HEK293 (cell line): Measurements from ENCODE around the gene MS4A15.

Experiments used
- CTCF ChIA-PET: fragments of 350-600 bp; formaldehyde crosslinking; extraction: SDS; loops from one replicate; lab custom pipeline; 2021; ENCODE audit warnings: antibody characterized with exemption; lab: Yijun Ruan, JAX
- POLR2A ChIA-PET: fragments of 300-600 bp; formaldehyde crosslinking; extraction: SDS; loops from one replicate; lab custom pipeline; 2020; ENCODE audit warnings: antibody characterized with exemption, inconsistent platforms; lab: Yijun Ruan, JAX
- H3K27ac ChIP-seq: fragments of 200-500 bp; sonication (Bioruptor generic); 2 replicates; pipeline ENCODE4 v1.5.1; 2014; ENCODE audit warnings: low read depth, low read length, control low read depth, inconsistent platforms; ENCODE audit errors: extremely low read depth
- H3K36me3 ChIP-seq, 2 experiments: fragments of 200-500 bp in 1 of 2; sonication (Bioruptor generic) in 1 of 2; 1 replicate in 1 of 2; 2 replicates in 1 of 2; pipeline ENCODE4 v1.5.1; 2014 to 2017; ENCODE audit warnings: inconsistent platforms in 2 of 2, low read length in 2 of 2; ENCODE audit not compliant: control insufficient read depth in 2 of 2, insufficient read depth in 1 of 2
- H3K4me1 ChIP-seq: fragments of 200-500 bp; sonication (Bioruptor generic); 2 replicates; pipeline ENCODE4 v1.5.1; 2014; ENCODE audit warnings: mild to moderate bottlenecking, low read length, inconsistent platforms; ENCODE audit not compliant: control insufficient read depth, insufficient read depth
- H3K4me3 ChIP-seq: 2 replicates; pipeline ENCODE4 v1.5.1; 2011; ENCODE audit warnings: low read depth, mild to moderate bottlenecking, control low read depth, low read length, moderate library complexity
- H3K9me3 ChIP-seq: fragments of 200-500 bp; sonication (Bioruptor generic); 2 replicates; pipeline ENCODE4 v1.5.1; 2014; ENCODE audit warnings: low read depth, low read length, inconsistent platforms; ENCODE audit not compliant: control insufficient read depth, insufficient read depth
- BCL11B ChIP-seq: fragments of 450-650 bp; formaldehyde crosslinking; IDR thresholded peaks from 2 replicates; pipeline ENCODE4 v1.5.1; 2016; ENCODE audit warnings: low read depth, missing biosample characterization, missing genetic modification characterization
- KLF10 ChIP-seq: fragments of 450-650 bp; IDR thresholded peaks from 2 replicates; pipeline ENCODE4 v1.5.1; 2018; ENCODE audit warnings: missing biosample characterization, mild to moderate bottlenecking, missing genetic modification characterization
- SCRT2 ChIP-seq: fragments of 450-650 bp; formaldehyde crosslinking; IDR thresholded peaks from 2 replicates; pipeline ENCODE4 v1.5.1; 2016; ENCODE audit warnings: missing biosample characterization, missing genetic modification characterization
- SETDB1 ChIP-seq: IDR thresholded peaks from one replicate; pipeline ENCODE4 v1.6.1; 2017; ENCODE audit warnings: mild to moderate bottlenecking, low read length, moderate library complexity, mixed read lengths; ENCODE audit not compliant: insufficient read length
- TCF7L2 ChIP-seq: IDR thresholded peaks from 2 replicates; pipeline ENCODE4 v1.6.1; 2011; ENCODE audit warnings: low read depth, mild to moderate bottlenecking, inconsistent platforms, low read length, moderate library complexity, borderline replicate concordance
- ZNF121 ChIP-seq: fragments of 450-650 bp; formaldehyde crosslinking; IDR thresholded peaks from 2 replicates; pipeline ENCODE4 v1.5.1; 2016; ENCODE audit warnings: missing biosample characterization, missing genetic modification characterization
- ZNF302 ChIP-seq: fragments of 450-650 bp; formaldehyde crosslinking; IDR thresholded peaks from 2 replicates; pipeline ENCODE4 v1.5.1; 2016; ENCODE audit warnings: missing biosample characterization, missing genetic modification characterization, low read depth
- ZNF394 ChIP-seq: fragments of 450-650 bp; formaldehyde crosslinking; IDR thresholded peaks from 2 replicates; pipeline ENCODE4 v1.5.1; 2016; ENCODE audit warnings: missing biosample characterization, missing genetic modification characterization, mild to moderate bottlenecking, moderate library complexity, borderline replicate concordance
- ZNF423 ChIP-seq: fragments of 450-650 bp; formaldehyde crosslinking; IDR thresholded peaks from 2 replicates; pipeline ENCODE4 v1.5.1; 2016; ENCODE audit warnings: missing biosample characterization, missing genetic modification characterization
- ZNF473 ChIP-seq: fragments of 450-650 bp; formaldehyde crosslinking; IDR thresholded peaks from 2 replicates; pipeline ENCODE4 v1.5.1; 2017; ENCODE audit warnings: missing biosample characterization, missing genetic modification characterization
- ZNF48 ChIP-seq: fragments of 450-650 bp; formaldehyde crosslinking; IDR thresholded peaks from 2 replicates; pipeline ENCODE4 v1.5.1; 2016; ENCODE audit warnings: missing biosample characterization, missing genetic modification characterization
- ZNF529 ChIP-seq: fragments of 450-650 bp; formaldehyde crosslinking; IDR thresholded peaks from 2 replicates; pipeline ENCODE4 v1.5.1; 2017; ENCODE audit warnings: missing genetic modification characterization, missing biosample characterization; ENCODE audit not compliant: insufficient replicate concordance
- ZNF660 ChIP-seq: fragments of 450-650 bp; IDR thresholded peaks from 2 replicates; pipeline ENCODE4 v1.5.1; 2018; ENCODE audit warnings: missing biosample characterization, mild to moderate bottlenecking, missing genetic modification characterization
- ZNF707 ChIP-seq: fragments of 450-650 bp; formaldehyde crosslinking; IDR thresholded peaks from 2 replicates; pipeline ENCODE4 v1.5.1; 2016; ENCODE audit warnings: missing biosample characterization, missing genetic modification characterization
- ZNF792 ChIP-seq: fragments of 450-650 bp; formaldehyde crosslinking; IDR thresholded peaks from 2 replicates; pipeline ENCODE4 v1.5.1; 2016; ENCODE audit warnings: missing biosample characterization, missing genetic modification characterization
- ZSCAN16 ChIP-seq: fragments of 450-650 bp; formaldehyde crosslinking; IDR thresholded peaks from 2 replicates; pipeline ENCODE4 v1.5.1; 2016; ENCODE audit warnings: missing biosample characterization, missing genetic modification characterization
- ZSCAN30 ChIP-seq: fragments of 450-650 bp; IDR thresholded peaks from 2 replicates; pipeline ENCODE4 v1.5.1; 2018; ENCODE audit warnings: missing biosample characterization, mild to moderate bottlenecking, missing genetic modification characterization, moderate library complexity
- TF ChIP-seq, protein P1 (sequence below): fragments of 450-650 bp; formaldehyde crosslinking; IDR thresholded peaks from 2 replicates; pipeline ENCODE4 v1.5.1; 2016; ENCODE audit warnings: missing biosample characterization, missing genetic modification characterization
- TF ChIP-seq, protein P2 (sequence below): fragments of 450-650 bp; formaldehyde crosslinking; conservative IDR thresholded peaks from 2 replicates; pipeline ENCODE4 v1.5.1; 2016; ENCODE audit warnings: low read depth, missing biosample characterization, missing genetic modification characterization
- TF ChIP-seq, protein P3 (sequence below): fragments of 450-650 bp; formaldehyde crosslinking; IDR thresholded peaks from 2 replicates; pipeline ENCODE4 v1.5.1; 2017; ENCODE audit warnings: missing biosample characterization, missing genetic modification characterization
- TF ChIP-seq, protein P4 (sequence below): fragments of 450-650 bp; formaldehyde crosslinking; IDR thresholded peaks from 2 replicates; pipeline ENCODE4 v1.5.1; 2016; ENCODE audit warnings: missing biosample characterization, missing genetic modification characterization

MS4A15 gene

DNA sequence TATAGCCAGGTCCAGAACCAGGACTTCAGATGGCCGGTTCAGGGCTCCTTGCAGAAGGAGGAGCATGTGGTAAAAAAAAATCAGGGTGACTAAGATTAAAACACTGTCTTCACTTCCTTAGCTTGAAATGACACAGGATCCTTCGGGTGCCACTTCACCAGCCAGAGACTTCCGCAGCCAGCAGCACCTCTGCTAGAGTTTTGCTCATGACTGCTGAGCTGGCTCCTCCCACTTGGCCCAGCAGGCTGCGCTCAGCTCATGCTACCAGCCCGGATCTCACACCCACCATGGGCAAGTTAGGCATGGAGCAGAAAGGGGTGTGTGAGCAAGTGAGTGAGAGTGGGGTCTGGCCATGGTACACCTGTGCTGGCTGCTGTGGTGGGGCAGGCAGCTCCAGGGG is 38.7 kb upstream of the MS4A15 start (continued):
- TF ChIP-seq TCF7L2 (no peak), ZNF394 (no peak), SCRT2 (tag by site-specific recombination) (no peak), ZNF473 (tag by site-specific recombination) (no peak), ZSCAN30 (tag by site-specific recombination) (no peak), ZNF302 (tag by site-specific recombination) (no peak)
- TF ChIP-seq, protein P1, sequence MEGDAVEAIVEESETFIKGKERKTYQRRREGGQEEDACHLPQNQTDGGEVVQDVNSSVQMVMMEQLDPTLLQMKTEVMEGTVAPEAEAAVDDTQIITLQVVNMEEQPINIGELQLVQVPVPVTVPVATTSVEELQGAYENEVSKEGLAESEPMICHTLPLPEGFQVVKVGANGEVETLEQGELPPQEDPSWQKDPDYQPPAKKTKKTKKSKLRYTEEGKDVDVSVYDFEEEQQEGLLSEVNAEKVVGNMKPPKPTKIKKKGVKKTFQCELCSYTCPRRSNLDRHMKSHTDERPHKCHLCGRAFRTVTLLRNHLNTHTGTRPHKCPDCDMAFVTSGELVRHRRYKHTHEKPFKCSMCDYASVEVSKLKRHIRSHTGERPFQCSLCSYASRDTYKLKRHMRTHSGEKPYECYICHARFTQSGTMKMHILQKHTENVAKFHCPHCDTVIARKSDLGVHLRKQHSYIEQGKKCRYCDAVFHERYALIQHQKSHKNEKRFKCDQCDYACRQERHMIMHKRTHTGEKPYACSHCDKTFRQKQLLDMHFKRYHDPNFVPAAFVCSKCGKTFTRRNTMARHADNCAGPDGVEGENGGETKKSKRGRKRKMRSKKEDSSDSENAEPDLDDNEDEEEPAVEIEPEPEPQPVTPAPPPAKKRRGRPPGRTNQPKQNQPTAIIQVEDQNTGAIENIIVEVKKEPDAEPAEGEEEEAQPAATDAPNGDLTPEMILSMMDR (tag by site-specific recombination): no peak
- TF ChIP-seq, protein P2, sequence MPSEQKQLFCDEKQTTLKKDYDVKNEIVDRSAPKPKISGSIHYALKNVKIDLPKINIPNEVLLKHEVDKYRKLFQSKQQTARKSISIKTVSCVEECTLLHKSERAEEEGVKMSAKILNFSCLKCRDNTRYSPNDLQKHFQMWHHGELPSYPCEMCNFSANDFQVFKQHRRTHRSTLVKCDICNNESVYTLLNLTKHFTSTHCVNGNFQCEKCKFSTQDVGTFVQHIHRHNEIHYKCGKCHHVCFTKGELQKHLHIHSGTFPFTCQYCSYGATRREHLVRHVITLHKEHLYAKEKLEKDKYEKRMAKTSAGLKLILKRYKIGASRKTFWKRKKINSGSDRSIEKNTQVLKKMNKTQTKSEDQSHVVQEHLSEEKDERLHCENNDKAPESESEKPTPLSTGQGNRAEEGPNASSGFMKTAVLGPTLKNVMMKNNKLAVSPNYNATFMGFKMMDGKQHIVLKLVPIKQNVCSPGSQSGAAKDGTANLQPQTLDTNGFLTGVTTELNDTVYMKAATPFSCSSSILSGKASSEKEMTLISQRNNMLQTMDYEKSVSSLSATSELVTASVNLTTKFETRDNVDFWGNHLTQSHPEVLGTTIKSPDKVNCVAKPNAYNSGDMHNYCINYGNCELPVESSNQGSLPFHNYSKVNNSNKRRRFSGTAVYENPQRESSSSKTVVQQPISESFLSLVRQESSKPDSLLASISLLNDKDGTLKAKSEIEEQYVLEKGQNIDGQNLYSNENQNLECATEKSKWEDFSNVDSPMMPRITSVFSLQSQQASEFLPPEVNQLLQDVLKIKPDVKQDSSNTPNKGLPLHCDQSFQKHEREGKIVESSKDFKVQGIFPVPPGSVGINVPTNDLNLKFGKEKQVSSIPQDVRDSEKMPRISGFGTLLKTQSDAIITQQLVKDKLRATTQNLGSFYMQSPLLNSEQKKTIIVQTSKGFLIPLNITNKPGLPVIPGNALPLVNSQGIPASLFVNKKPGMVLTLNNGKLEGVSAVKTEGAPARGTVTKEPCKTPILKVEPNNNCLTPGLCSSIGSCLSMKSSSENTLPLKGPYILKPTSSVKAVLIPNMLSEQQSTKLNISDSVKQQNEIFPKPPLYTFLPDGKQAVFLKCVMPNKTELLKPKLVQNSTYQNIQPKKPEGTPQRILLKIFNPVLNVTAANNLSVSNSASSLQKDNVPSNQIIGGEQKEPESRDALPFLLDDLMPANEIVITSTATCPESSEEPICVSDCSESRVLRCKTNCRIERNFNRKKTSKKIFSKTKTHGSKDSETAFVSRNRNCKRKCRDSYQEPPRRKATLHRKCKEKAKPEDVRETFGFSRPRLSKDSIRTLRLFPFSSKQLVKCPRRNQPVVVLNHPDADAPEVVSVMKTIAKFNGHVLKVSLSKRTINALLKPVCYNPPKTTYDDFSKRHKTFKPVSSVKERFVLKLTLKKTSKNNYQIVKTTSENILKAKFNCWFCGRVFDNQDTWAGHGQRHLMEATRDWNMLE (tag by site-specific recombination): no peak

DNA sequence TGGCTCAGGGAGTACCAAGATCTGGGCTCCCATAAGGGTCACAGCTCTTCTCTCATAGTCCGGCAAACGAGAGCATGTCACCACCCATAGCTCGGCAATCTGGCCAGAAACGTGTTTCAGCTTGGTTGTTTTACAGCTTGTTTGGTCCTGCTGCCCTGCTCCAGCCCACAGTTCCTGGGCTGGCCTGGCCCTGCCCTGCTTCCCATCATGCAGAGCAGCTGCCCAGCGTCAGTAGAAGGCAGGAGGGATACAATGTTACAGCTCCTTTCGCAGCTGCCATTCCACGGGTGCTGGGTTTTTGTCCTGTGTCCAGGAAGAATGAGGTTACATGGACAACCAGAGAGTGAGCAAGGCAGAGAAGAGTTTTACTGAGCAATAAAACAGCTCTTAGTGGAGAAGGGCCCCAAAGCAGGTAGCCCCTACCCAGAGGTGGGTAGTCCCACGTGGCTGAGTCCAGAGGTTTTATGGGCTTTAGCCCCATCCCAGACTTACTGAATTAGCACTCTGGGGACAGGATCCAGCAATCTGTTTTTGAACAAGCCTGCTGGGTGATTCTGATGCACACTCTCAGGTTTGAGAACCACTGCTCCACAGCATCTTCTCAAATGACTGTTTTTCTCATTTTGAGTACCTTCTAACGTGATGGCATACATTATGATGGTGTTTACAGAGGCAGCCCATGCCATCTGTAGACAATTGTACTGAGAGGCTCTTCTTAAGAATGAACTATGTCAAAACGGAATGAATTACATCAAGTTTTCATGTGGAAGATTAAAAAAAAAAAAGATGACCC is 37.9 kb upstream of the MS4A15 start:
- Histone ChIP-seq H3K36me3 (no peaks in the 10 kb centered on the region), H3K4me1 (no peaks in the 10 kb centered on the region), H3K9me3 (no peaks in the 10 kb centered on the region), H3K4me3 (no peak overlapping the region), H3K27ac (no peak overlapping the region)
- TF ChIP-seq, protein P3, sequence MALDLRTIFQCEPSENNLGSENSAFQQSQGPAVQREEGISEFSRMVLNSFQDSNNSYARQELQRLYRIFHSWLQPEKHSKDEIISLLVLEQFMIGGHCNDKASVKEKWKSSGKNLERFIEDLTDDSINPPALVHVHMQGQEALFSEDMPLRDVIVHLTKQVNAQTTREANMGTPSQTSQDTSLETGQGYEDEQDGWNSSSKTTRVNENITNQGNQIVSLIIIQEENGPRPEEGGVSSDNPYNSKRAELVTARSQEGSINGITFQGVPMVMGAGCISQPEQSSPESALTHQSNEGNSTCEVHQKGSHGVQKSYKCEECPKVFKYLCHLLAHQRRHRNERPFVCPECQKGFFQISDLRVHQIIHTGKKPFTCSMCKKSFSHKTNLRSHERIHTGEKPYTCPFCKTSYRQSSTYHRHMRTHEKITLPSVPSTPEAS (tag by site-specific recombination): no peak
- peak; percentile 31 for TF ChIP-seq SETDB1
- POLR2A ChIA-PET: no interaction called here
- CTCF ChIA-PET: interaction anchor here (0.6 kb wide), 1 partner anchor 903 kb away, joined by 4 read pairs; no protein-coding TSS in a partner anchor

DNA sequence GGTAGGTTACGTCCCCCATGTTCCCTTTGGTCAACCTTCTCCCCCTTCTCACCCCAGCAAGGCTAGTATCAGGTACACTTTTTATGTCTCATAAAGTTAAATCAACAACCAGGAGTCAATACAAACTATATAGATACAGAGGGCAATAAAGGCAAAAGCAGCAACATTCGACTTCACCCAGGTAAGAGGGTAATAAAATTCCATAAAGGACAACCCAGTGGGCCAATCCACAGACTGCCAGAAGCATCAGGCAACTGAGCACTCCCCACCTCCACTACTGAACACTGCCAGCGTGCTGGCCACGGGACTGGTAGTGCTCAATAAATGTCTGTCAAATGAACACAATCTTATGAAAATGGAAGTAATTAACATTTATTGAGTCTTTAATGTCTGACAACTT is 37.3 kb upstream of the MS4A15 start:
- CTCF ChIA-PET: interaction anchor here (0.7 kb wide), 1 partner anchor 648 kb away, joined by 3 read pairs; no protein-coding TSS in a partner anchor
- Histone ChIP-seq H3K9me3 (no peaks in the 10 kb centered on the region), H3K4me3 (no peak overlapping the region), H3K36me3 (no peaks in the 10 kb centered on the region), H3K4me1 (no peaks in the 10 kb centered on the region), H3K27ac (no peak overlapping the region)
- POLR2A ChIA-PET: no interaction called here
- TF ChIP-seq BCL11B (tag by site-specific recombination) (no peak), TCF7L2 (no peak), ZNF423 (tag by site-specific recombination) (no peak), ZNF121 (tag by site-specific recombination) (no peak), ZNF707 (tag by site-specific recombination) (no peak), KLF10 (no peak), ZNF660 (no peak), ZSCAN16 (tag by site-specific recombination) (no peak), ZNF792 (tag by site-specific recombination) (no peak), ZNF529 (no peak), ZNF48 (no peak)
- TF ChIP-seq, protein P4, sequence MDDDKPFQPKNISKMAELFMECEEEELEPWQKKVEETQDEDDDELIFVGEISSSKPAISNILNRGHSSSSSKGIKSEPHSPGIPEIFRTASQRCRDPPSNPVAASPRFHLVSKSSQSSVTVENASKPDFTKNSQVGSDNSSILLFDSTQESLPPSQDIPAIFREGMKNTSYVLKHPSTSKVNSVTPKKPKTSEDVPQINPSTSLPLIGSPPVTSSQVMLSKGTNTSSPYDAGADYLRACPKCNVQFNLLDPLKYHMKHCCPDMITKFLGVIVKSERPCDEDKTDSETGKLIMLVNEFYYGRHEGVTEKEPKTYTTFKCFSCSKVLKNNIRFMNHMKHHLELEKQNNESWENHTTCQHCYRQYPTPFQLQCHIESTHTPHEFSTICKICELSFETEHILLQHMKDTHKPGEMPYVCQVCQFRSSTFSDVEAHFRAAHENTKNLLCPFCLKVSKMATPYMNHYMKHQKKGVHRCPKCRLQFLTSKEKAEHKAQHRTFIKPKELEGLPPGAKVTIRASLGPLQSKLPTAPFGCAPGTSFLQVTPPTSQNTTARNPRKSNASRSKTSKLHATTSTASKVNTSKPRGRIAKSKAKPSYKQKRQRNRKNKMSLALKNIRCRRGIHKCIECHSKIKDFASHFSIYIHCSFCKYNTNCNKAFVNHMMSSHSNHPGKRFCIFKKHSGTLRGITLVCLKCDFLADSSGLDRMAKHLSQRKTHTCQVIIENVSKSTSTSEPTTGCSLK (tag by site-specific recombination): no peak
